HepG2 (cell line): Measurements from ENCODE around the gene CERS6. TPM values are rescaled to one million over a fixed set of nuclear protein-coding genes. Genes with fewer than 3 reads are reported as not detected.

Experiments
- ATF2 ChIP-seq: sonication (generic); formaldehyde crosslinking; IDR thresholded peaks from 2 replicates; pipeline ENCODE4 v1.4.0; 2020; ENCODE audit warnings: missing genetic modification reagents
- ELK4 ChIP-seq: sonication (generic); formaldehyde crosslinking; IDR thresholded peaks from 2 replicates; pipeline ENCODE4 v1.9.0; 2021; ENCODE audit warnings: missing genetic modification reagents, borderline replicate concordance
- NCOA1 ChIP-seq: sonication (generic); formaldehyde crosslinking; IDR thresholded peaks from 2 replicates; pipeline ENCODE4 v1.9.0; 2021; ENCODE audit warnings: missing genetic modification reagents
- PHF20 ChIP-seq: sonication (generic); formaldehyde crosslinking; IDR thresholded peaks from 2 replicates; pipeline ENCODE4 v1.5.0; 2020; ENCODE audit warnings: mild to moderate bottlenecking, missing genetic modification reagents
- SMAD9 ChIP-seq: sonication (generic); formaldehyde crosslinking; IDR thresholded peaks from 2 replicates; pipeline ENCODE4 v1.5.1; 2020; ENCODE audit warnings: mild to moderate bottlenecking, missing genetic modification reagents
- SNAI1 ChIP-seq: sonication (generic); formaldehyde crosslinking; IDR thresholded peaks from 2 replicates; pipeline ENCODE4 v1.5.0; 2020; ENCODE audit warnings: mild to moderate bottlenecking, missing genetic modification reagents, borderline replicate concordance
- SNAPC5 ChIP-seq: sonication (generic); formaldehyde crosslinking; IDR thresholded peaks from 2 replicates; pipeline ENCODE4 v1.8.1; 2023; ENCODE audit warnings: mild to moderate bottlenecking, missing genetic modification reagents, borderline replicate concordance
- TAF15 ChIP-seq: fragments of 200-400 bp; formaldehyde crosslinking; IDR thresholded peaks from one replicate; pipeline ENCODE4 v1.6.1; 2018; ENCODE audit warnings: mild to moderate bottlenecking, low read depth, low read length; ENCODE audit not compliant: poor library complexity, severe bottlenecking
- TFDP1 ChIP-seq: IDR thresholded peaks from 2 replicates; pipeline ENCODE4 v1.6.1; 2016; ENCODE audit warnings: missing compliant biosample characterization, missing genetic modification reagents, borderline replicate concordance
- THAP9 ChIP-seq: sonication (generic); formaldehyde crosslinking; IDR thresholded peaks from 2 replicates; pipeline ENCODE4; 2020; ENCODE audit warnings: missing genetic modification reagents, mild to moderate bottlenecking, borderline replicate concordance
- TRAFD1 ChIP-seq: sonication (generic); formaldehyde crosslinking; IDR thresholded peaks from 2 replicates; pipeline ENCODE4 v1.5.1; 2020; ENCODE audit warnings: missing genetic modification reagents, mild to moderate bottlenecking, borderline replicate concordance
- ZBTB7B ChIP-seq: sonication (generic); formaldehyde crosslinking; IDR thresholded peaks from 2 replicates; pipeline ENCODE4 v1.4.0; 2020; ENCODE audit warnings: missing genetic modification reagents
- ZNF235 ChIP-seq: sonication (generic); formaldehyde crosslinking; IDR thresholded peaks from 2 replicates; pipeline ENCODE4 v1.8.1; 2023; ENCODE audit warnings: mild to moderate bottlenecking, missing genetic modification reagents, borderline replicate concordance
- ZNF496 ChIP-seq: sonication (generic); formaldehyde crosslinking; IDR thresholded peaks from 2 replicates; pipeline ENCODE4 v1.8.1; 2023; ENCODE audit warnings: mild to moderate bottlenecking, moderate library complexity, missing genetic modification reagents; ENCODE audit not compliant: insufficient replicate concordance
- ZNF501 ChIP-seq: sonication (generic); formaldehyde crosslinking; IDR thresholded peaks from 2 replicates; pipeline ENCODE4 v1.5.1; 2020; ENCODE audit warnings: mild to moderate bottlenecking, moderate library complexity, missing genetic modification reagents
- ZNF772 ChIP-seq: sonication (generic); formaldehyde crosslinking; IDR thresholded peaks from 2 replicates; pipeline ENCODE4 v1.5.0; 2020; ENCODE audit warnings: mild to moderate bottlenecking, missing genetic modification reagents
- ZNF841 ChIP-seq: sonication (generic); formaldehyde crosslinking; IDR thresholded peaks from 2 replicates; pipeline ENCODE4 v1.8.1; 2023; ENCODE audit warnings: missing genetic modification reagents, borderline replicate concordance
- ZSCAN9 ChIP-seq: IDR thresholded peaks from 2 replicates; pipeline ENCODE4 v1.6.1; 2016; ENCODE audit warnings: borderline replicate concordance
- polyA plus RNA-seq, 8 experiments: library from polyadenylated mRNA; depleted of rRNA in 3 of 8; stranded (reverse) in 7 of 8; unstranded in 1 of 8; fragments of >200 nt; fragmentation: Illumina TruSeq in 4 of 8; extraction: Trizol in 4 of 8; gene quantifications; 2 replicates each; pipeline versions ENCODE4 v1.2.1 to v1.2.3, GENCODE V29; 2011 to 2016; ENCODE audit warnings: low read depth in 4 of 8, missing spikeins in 1 of 8, mixed read lengths in 1 of 8; ENCODE audit not compliant: insufficient read depth in 1 of 8
- total RNA-seq, 5 experiments: library from RNA; depleted of rRNA; stranded (reverse); fragments of >200 nt; fragmentation: Illumina TruSeq; extraction: Trizol; gene quantifications; 2 replicates each; pipeline ENCODE4 v1.2.3, GENCODE V29; 2016; ENCODE audit warnings: low read depth in 1 of 5

CERS6 gene
- total and polyA plus RNA-seq, 2 of the 13 experiments (the other 11 are each of a cell fraction or from before 2014, with no cell fraction given), result 10.1 to 20.3 TPM

- TF ChIP-seq ZBTB7B, result peak; percentile 87
- peak; percentile 97 for TF ChIP-seq SNAPC5 (CRISPR knock-in tag)
- peak; percentile 81; the same call in 1 of the 2 replicates for TF ChIP-seq THAP9
- TF ChIP-seq ZNF235 (CRISPR knock-in tag), result peak; percentile 91; the same call in 1 of the 2 replicates
- no peak for TF ChIP-seq TRAFD1 (CRISPR knock-in tag)
- peak; percentile 89; the same call in 1 of the 2 replicates for TF ChIP-seq ZNF841 (CRISPR knock-in tag)
- peak; percentile 12; the same call in 1 of the 2 replicates for TF ChIP-seq NCOA1 (CRISPR knock-in tag)
- TF ChIP-seq TAF15, result no peak
- TF ChIP-seq ATF2 (CRISPR knock-in tag), result peak; percentile 65
- TF ChIP-seq ZNF496 (CRISPR knock-in tag), result no peak
- peak; percentile 97 for TF ChIP-seq TFDP1
- peak; percentile 96; the same call in 1 of the 2 replicates for TF ChIP-seq ZSCAN9 (CRISPR knock-in tag)
- 0 out of 2 replicates have a peak, but pooled peaks have one; percentile 24 for TF ChIP-seq SNAI1 (CRISPR knock-in tag)
- TF ChIP-seq PHF20 (CRISPR knock-in tag), result peak; percentile 77
- peak; percentile 98 for TF ChIP-seq ZNF772 (CRISPR knock-in tag)
- peak; percentile 56; the same call in 1 of the 2 replicates for TF ChIP-seq ELK4 (CRISPR knock-in tag)
- peak; percentile 94; the same call in 1 of the 2 replicates for TF ChIP-seq SMAD9
- peak; percentile 73 for TF ChIP-seq ZNF501 (CRISPR knock-in tag)
These were observed at the start of gene CERS6 (continued) for GRCh38 chr2:168455645-168456520.
